GM13976 (cell line): ENCODE data around the gene STEAP1B.

ENCODE experiments used
- DNase-seq: peaks from one replicate; pipeline ENCODE4 v3.0.0; 2012; ENCODE audit warnings: low spot score
- CTCF ChIP-seq: IDR thresholded peaks from 2 replicates; pipeline ENCODE4 v1.5.1; 2012; ENCODE audit warnings: borderline replicate concordance, mild to moderate bottlenecking; ENCODE audit not compliant: insufficient read depth; ENCODE audit errors: extremely low read depth, missing control alignments, control extremely low read depth
- in situ Hi-C: fragments of 300-500 bp; cut with MboI; formaldehyde crosslinking; loops from one replicate; pipeline ENCODE4 v1.12.0; 2022; ENCODE audit warnings: low sequenced_read_pairs, mixed read lengths, inconsistent platforms; ENCODE audit not compliant: unreplicated experiment

STEAP1B gene

GRCh38 chr7:22476824-22477223 lies 23.2 kb downstream of the STEAP1B start:
- TF ChIP-seq CTCF: no peak
- no peak for DNase-seq
- in situ Hi-C loops: no loop called here

GRCh38 chr7:22474645-22475044 lies 25.3 kb downstream of the STEAP1B start:
- TF ChIP-seq CTCF: no peak
- DNase-seq: no peak
- in situ Hi-C loops: no loop called here

- DNase-seq: no peak
- in situ Hi-C loops: no loop called here
- no peak for TF ChIP-seq CTCF
Measured at GRCh38 chr7:22470981-22471380, 29.0 kb downstream of the STEAP1B start.

GRCh38 chr7:22469371-22470143 lies 30.4 kb downstream of the STEAP1B start:
- TF ChIP-seq CTCF: no peak
- in situ Hi-C loops: no loop called here
- no peak for DNase-seq

GRCh38 chr7:22468609-22469008 lies 31.4 kb downstream of the STEAP1B start:
- no peak for TF ChIP-seq CTCF
- no peak for DNase-seq
- in situ Hi-C loops: no loop called here

- in situ Hi-C loops: no loop called here
- TF ChIP-seq CTCF: no peak
- no peak for DNase-seq
Measured at GRCh38 chr7:22464299-22464698, 35.7 kb downstream of the STEAP1B start.

- in situ Hi-C loops: no loop called here
- TF ChIP-seq CTCF: no peak
- DNase-seq: no peak
Measured at GRCh38 chr7:22460363-22460988, 39.5 kb downstream of the STEAP1B start.
